AG20443 (cell line): Measurements from ENCODE around the gene CNIH2.

ENCODE experiments used
- DNase-seq: peaks from one replicate; pipeline ENCODE4 v3.0.0; 2012; ENCODE audit warnings: low spot score, mixed read lengths

CNIH2 gene

GRCh38 chr11:66331542-66332370 lies 53.8 kb downstream of the CNIH2 start:
- no peak for DNase-seq

- DNase-seq, result no peak
Measured at GRCh38 chr11:66332371-66333219, 54.6 kb downstream of the CNIH2 start.

GRCh38 chr11:66333220-66333877 lies 55.4 kb downstream of the CNIH2 start:
- no peak for DNase-seq
